HEK293T (cell line): ENCODE results near the gene NEDD9.

Experiments
- BHLHE40 ChIP-seq: fragments of 450-650 bp; IDR thresholded peaks from 2 replicates; pipeline ENCODE4 v1.6.1; 2016; ENCODE audit warnings: mild to moderate bottlenecking, moderate library complexity, borderline replicate concordance
- ELF4 ChIP-seq: fragments of 450-650 bp; IDR thresholded peaks from 2 replicates; pipeline ENCODE4 v1.6.1; 2017; ENCODE audit warnings: antibody characterized with exemption
- FOXK2 ChIP-seq: fragments of 450-650 bp; IDR thresholded peaks from 2 replicates; pipeline ENCODE4 v1.6.1; 2016; ENCODE audit warnings: mild to moderate bottlenecking
- FOXM1 ChIP-seq: fragments of 450-650 bp; IDR thresholded peaks from 2 replicates; pipeline ENCODE4 v1.6.1; 2017; ENCODE audit warnings: mild to moderate bottlenecking, borderline replicate concordance
- L3MBTL2 ChIP-seq: fragments of 450-650 bp; conservative IDR thresholded peaks from 2 replicates; pipeline ENCODE4 v1.6.1; 2016; ENCODE audit warnings: mild to moderate bottlenecking
- NFRKB ChIP-seq: fragments of 450-650 bp; IDR thresholded peaks from 2 replicates; pipeline ENCODE4 v1.6.1; 2016; ENCODE audit warnings: mild to moderate bottlenecking, moderate library complexity
- PKNOX1 ChIP-seq: fragments of 450-650 bp; IDR thresholded peaks from 2 replicates; pipeline ENCODE4 v1.6.1; 2016
- SP1 ChIP-seq: fragments of 450-650 bp; IDR thresholded peaks from 2 replicates; pipeline ENCODE4 v1.6.1; 2017

- TF ChIP-seq SP1 (no peak), FOXM1 (no peak), L3MBTL2 (no peak), PKNOX1 (no peak), NFRKB (no peak), ELF4 (no peak), FOXK2 (no peak), BHLHE40 (no peak)
These were observed 45.2 kb downstream of the NEDD9 start for GRCh38 chr6:11187301-11187700.
